ENCODE measurements around the gene OR51B4.

DNA sequence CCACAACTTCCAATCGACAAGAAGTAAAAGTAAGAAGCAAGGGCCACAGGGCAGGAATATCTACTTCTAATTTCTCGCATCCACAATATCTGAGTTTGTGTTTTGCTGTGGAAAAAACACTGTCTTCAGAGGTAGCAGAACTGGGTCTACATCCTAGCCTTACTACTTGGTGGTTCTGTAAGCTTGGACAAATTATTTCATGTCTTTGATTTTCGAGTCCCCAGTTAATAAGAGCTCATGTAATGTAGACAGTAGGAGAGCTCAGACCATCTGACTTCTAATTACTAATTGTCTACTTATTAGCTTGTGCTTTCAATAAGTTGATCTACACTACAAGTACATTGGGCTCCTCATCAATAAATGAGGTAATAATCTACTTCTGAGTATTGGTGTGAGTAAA lies 18.7 kb downstream of the OR51B4 start:
- no peak for TF ChIP-seq HNRNPK (IDR thresholded peaks at IDR 0.05; ENCODE audit: low read depth, low read length, poor library complexity, severe bottlenecking)
- TF ChIP-seq, protein P1, sequence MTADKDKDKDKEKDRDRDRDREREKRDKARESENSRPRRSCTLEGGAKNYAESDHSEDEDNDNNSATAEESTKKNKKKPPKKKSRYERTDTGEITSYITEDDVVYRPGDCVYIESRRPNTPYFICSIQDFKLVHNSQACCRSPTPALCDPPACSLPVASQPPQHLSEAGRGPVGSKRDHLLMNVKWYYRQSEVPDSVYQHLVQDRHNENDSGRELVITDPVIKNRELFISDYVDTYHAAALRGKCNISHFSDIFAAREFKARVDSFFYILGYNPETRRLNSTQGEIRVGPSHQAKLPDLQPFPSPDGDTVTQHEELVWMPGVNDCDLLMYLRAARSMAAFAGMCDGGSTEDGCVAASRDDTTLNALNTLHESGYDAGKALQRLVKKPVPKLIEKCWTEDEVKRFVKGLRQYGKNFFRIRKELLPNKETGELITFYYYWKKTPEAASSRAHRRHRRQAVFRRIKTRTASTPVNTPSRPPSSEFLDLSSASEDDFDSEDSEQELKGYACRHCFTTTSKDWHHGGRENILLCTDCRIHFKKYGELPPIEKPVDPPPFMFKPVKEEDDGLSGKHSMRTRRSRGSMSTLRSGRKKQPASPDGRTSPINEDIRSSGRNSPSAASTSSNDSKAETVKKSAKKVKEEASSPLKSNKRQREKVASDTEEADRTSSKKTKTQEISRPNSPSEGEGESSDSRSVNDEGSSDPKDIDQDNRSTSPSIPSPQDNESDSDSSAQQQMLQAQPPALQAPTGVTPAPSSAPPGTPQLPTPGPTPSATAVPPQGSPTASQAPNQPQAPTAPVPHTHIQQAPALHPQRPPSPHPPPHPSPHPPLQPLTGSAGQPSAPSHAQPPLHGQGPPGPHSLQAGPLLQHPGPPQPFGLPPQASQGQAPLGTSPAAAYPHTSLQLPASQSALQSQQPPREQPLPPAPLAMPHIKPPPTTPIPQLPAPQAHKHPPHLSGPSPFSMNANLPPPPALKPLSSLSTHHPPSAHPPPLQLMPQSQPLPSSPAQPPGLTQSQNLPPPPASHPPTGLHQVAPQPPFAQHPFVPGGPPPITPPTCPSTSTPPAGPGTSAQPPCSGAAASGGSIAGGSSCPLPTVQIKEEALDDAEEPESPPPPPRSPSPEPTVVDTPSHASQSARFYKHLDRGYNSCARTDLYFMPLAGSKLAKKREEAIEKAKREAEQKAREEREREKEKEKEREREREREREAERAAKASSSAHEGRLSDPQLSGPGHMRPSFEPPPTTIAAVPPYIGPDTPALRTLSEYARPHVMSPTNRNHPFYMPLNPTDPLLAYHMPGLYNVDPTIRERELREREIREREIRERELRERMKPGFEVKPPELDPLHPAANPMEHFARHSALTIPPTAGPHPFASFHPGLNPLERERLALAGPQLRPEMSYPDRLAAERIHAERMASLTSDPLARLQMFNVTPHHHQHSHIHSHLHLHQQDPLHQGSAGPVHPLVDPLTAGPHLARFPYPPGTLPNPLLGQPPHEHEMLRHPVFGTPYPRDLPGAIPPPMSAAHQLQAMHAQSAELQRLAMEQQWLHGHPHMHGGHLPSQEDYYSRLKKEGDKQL (CRISPR knock-in tag; IDR thresholded peaks at IDR 0.05; ENCODE audit: borderline replicate concordance): no peak
- TF ChIP-seq, protein P2, sequence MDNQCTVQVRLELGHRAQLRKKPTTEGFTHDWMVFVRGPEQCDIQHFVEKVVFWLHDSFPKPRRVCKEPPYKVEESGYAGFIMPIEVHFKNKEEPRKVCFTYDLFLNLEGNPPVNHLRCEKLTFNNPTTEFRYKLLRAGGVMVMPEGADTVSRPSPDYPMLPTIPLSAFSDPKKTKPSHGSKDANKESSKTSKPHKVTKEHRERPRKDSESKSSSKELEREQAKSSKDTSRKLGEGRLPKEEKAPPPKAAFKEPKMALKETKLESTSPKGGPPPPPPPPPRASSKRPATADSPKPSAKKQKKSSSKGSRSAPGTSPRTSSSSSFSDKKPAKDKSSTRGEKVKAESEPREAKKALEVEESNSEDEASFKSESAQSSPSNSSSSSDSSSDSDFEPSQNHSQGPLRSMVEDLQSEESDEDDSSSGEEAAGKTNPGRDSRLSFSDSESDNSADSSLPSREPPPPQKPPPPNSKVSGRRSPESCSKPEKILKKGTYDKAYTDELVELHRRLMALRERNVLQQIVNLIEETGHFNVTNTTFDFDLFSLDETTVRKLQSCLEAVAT (IDR thresholded peaks at IDR 0.05): no peak
- TF ChIP-seq, protein P3, sequence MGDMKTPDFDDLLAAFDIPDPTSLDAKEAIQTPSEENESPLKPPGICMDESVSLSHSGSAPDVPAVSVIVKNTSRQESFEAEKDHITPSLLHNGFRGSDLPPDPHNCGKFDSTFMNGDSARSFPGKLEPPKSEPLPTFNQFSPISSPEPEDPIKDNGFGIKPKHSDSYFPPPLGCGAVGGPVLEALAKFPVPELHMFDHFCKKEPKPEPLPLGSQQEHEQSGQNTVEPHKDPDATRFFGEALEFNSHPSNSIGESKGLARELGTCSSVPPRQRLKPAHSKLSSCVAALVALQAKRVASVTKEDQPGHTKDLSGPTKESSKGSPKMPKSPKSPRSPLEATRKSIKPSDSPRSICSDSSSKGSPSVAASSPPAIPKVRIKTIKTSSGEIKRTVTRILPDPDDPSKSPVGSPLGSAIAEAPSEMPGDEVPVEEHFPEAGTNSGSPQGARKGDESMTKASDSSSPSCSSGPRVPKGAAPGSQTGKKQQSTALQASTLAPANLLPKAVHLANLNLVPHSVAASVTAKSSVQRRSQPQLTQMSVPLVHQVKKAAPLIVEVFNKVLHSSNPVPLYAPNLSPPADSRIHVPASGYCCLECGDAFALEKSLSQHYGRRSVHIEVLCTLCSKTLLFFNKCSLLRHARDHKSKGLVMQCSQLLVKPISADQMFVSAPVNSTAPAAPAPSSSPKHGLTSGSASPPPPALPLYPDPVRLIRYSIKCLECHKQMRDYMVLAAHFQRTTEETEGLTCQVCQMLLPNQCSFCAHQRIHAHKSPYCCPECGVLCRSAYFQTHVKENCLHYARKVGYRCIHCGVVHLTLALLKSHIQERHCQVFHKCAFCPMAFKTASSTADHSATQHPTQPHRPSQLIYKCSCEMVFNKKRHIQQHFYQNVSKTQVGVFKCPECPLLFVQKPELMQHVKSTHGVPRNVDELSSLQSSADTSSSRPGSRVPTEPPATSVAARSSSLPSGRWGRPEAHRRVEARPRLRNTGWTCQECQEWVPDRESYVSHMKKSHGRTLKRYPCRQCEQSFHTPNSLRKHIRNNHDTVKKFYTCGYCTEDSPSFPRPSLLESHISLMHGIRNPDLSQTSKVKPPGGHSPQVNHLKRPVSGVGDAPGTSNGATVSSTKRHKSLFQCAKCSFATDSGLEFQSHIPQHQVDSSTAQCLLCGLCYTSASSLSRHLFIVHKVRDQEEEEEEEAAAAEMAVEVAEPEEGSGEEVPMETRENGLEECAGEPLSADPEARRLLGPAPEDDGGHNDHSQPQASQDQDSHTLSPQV (IDR thresholded peaks at IDR 0.05): no peak
